C4-2B (cell line): Measurements from ENCODE around the gene SLC10A7.

Experiments
- H3K27ac ChIP-seq: fragments of 450-650 bp; 2 replicates; pipeline ENCODE4 v1.5.1; 2017
- ZFX ChIP-seq: fragments of 450-650 bp; IDR thresholded peaks from 2 replicates; pipeline ENCODE4 v1.6.1; 2017
- TF ChIP-seq, protein P1 (sequence below): fragments of 450-650 bp; conservative IDR thresholded peaks from 2 replicates; pipeline ENCODE4 v1.5.1; 2017; ENCODE audit warnings: mild to moderate bottlenecking

The SLC10A7 gene

DNA sequence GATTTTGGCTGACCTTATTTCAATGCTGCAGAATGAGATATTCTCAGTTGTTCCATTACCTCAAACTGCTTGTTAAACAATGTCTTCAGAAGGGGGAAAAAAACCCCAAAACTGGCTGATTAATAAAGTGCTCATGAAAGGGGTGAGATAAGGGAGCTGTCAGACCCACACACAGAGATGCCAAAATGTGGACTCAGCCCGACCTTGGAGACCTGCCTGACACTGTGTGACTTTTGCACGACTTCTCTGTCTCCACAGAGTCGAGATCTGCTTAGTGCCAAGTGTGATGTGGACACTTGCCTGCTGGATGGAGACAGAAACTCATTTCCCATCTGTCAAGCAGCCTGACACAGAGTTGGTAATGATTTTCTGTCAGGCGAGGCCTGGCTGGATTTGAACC, 275.9 kb downstream of the SLC10A7 start:
- TF ChIP-seq ZFX = no peak
- TF ChIP-seq, protein P1, sequence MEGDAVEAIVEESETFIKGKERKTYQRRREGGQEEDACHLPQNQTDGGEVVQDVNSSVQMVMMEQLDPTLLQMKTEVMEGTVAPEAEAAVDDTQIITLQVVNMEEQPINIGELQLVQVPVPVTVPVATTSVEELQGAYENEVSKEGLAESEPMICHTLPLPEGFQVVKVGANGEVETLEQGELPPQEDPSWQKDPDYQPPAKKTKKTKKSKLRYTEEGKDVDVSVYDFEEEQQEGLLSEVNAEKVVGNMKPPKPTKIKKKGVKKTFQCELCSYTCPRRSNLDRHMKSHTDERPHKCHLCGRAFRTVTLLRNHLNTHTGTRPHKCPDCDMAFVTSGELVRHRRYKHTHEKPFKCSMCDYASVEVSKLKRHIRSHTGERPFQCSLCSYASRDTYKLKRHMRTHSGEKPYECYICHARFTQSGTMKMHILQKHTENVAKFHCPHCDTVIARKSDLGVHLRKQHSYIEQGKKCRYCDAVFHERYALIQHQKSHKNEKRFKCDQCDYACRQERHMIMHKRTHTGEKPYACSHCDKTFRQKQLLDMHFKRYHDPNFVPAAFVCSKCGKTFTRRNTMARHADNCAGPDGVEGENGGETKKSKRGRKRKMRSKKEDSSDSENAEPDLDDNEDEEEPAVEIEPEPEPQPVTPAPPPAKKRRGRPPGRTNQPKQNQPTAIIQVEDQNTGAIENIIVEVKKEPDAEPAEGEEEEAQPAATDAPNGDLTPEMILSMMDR = no peak
- H3K27ac ChIP-seq = peak overlapping the region; percentile 54

- TF ChIP-seq, protein P1 = no peak
- no peak for TF ChIP-seq ZFX
- peak overlapping the region; percentile 54 for H3K27ac ChIP-seq
Observed at GRCh38 chr4:146245246-146245645, 276.5 kb downstream of the SLC10A7 start.

DNA sequence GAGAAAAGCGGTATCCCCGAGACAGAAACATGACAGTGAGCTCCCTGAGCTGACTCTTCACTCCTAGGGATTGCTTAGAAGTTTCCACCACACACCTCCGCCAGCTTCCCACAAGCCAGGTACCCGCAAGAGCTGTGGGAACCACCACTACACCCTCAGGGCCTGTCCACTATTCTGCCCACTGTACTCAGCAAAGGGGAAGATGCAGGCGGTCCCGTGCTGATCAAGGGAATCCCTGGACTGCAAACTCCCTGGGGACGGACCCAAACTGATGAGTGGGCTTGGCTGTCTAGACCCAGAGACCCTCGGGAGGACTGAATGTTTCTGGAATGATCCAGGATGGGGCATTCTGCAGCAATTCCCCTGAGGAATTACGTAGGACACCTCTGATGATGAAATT, 277.2 kb downstream of the SLC10A7 start:
- H3K27ac ChIP-seq = peak overlapping the region; percentile 54
- TF ChIP-seq, protein P1 = no peak
- TF ChIP-seq ZFX = no peak

- H3K27ac ChIP-seq = peak overlapping the region; percentile 54
- TF ChIP-seq, protein P1 = no peak
- TF ChIP-seq ZFX = no peak
Observed at GRCh38 chr4:146243883-146244277, 277.9 kb downstream of the SLC10A7 start.

DNA sequence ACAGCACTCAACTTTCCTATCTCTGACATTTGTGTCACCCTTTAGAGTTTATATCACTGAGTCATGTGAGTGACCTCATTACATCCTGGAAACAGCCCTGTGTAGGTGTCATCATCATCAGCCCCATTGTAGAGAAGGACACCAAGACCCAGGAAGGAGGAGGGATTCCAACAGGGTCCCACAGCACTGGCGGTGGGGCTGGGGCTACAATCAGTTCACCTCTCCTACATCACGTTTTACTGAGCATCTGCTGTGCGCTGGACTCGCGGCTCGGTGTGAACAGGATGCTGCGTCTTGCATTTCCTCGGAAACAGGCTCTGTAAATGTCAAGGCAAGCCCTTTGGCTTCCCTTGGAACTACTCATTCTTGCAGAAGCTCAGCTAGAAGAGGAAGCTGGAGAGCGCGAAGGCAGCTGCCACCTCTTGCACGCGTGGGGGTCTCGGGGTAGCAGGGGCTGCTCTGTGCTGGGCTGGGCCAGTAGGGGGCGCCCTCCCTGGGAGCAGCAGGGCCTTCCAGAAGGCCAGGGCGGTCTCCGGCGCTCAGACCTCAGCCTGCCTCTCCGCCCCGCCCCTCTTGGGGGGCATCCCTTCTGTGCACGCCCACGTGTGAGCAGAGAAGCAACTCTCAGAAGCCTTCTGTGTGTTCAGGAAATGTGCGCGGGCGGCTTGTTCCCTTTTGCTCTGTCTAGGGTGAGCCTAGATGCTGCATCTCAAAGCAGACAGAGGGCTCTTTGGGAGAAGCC, 278.4 kb downstream of the SLC10A7 start:
- peak overlapping the region; percentile 54 for H3K27ac ChIP-seq
- TF ChIP-seq, protein P1 = peak; percentile 67
- no peak for TF ChIP-seq ZFX

GRCh38 chr4:146238107-146238506, 283.6 kb downstream of the SLC10A7 start:
- TF ChIP-seq, protein P1 = no peak
- no peak for TF ChIP-seq ZFX
- H3K27ac ChIP-seq = no peak overlapping the region

GRCh38 chr4:146237092-146237491, 284.6 kb downstream of the SLC10A7 start:
- TF ChIP-seq, protein P1 = no peak
- TF ChIP-seq ZFX = no peak
- no peak overlapping the region for H3K27ac ChIP-seq
